ENCODE results near the gene TARS2. TPM values are rescaled to one million over a fixed set of nuclear protein-coding genes. Genes with fewer than 3 reads are reported as not detected.

Gene TARS2
- total and polyA plus RNA-seq, 10 of the 15 experiments (the other 5 are each of a cell fraction or from before 2014, with no cell fraction given) = 11.0 to 51.8 (median 45.2) TPM

- TF ChIP-seq IRF5 (IDR thresholded peaks at IDR 0.05; ENCODE audit: borderline replicate concordance) = no peak
- no peak for TF ChIP-seq NFYA (IDR thresholded peaks at IDR 0.05; ENCODE audit: borderline replicate concordance, low read depth, low read length)
- TF ChIP-seq SMAD1 (IDR thresholded peaks at IDR 0.05; ENCODE audit: low read depth, partially characterized antibody) = no peak
- no peak for TF ChIP-seq BMI1 (IDR thresholded peaks at IDR 0.05; ENCODE audit: borderline replicate concordance)
- no peak for TF ChIP-seq HCFC1 (IDR thresholded peaks at IDR 0.05; ENCODE audit: low read length)
- TF ChIP-seq SMAD5 (IDR thresholded peaks at IDR 0.05; ENCODE audit: low read depth) = no peak
- TF ChIP-seq, protein P1, sequence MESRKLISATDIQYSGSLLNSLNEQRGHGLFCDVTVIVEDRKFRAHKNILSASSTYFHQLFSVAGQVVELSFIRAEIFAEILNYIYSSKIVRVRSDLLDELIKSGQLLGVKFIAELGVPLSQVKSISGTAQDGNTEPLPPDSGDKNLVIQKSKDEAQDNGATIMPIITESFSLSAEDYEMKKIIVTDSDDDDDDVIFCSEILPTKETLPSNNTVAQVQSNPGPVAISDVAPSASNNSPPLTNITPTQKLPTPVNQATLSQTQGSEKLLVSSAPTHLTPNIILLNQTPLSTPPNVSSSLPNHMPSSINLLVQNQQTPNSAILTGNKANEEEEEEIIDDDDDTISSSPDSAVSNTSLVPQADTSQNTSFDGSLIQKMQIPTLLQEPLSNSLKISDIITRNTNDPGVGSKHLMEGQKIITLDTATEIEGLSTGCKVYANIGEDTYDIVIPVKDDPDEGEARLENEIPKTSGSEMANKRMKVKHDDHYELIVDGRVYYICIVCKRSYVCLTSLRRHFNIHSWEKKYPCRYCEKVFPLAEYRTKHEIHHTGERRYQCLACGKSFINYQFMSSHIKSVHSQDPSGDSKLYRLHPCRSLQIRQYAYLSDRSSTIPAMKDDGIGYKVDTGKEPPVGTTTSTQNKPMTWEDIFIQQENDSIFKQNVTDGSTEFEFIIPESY (IDR thresholded peaks at IDR 0.05) = no peak
- no peak for TF ChIP-seq ZNF687 (IDR thresholded peaks at IDR 0.05)
- TF ChIP-seq CBX5 (IDR thresholded peaks at IDR 0.05; ENCODE audit: low read depth) = no peak
- TF ChIP-seq, protein P2, sequence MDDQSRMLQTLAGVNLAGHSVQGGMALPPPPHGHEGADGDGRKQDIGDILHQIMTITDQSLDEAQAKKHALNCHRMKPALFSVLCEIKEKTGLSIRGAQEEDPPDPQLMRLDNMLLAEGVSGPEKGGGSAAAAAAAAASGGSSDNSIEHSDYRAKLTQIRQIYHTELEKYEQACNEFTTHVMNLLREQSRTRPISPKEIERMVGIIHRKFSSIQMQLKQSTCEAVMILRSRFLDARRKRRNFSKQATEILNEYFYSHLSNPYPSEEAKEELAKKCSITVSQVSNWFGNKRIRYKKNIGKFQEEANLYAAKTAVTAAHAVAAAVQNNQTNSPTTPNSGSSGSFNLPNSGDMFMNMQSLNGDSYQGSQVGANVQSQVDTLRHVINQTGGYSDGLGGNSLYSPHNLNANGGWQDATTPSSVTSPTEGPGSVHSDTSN (IDR thresholded peaks at IDR 0.05; ENCODE audit: insufficient replicate concordance, low read depth, low read length) = peak; percentile 93
- no peak for TF ChIP-seq GABPA (IDR thresholded peaks at IDR 0.05; ENCODE audit: low read depth)
- TF ChIP-seq MEF2A (IDR thresholded peaks at IDR 0.05; ENCODE audit: insufficient read depth, low read depth, low read length) = 0 out of 2 replicates have a peak, but pooled peaks have one; percentile 10
- no peak for TF ChIP-seq SREBF1 (IDR thresholded peaks at IDR 0.05; ENCODE audit: low read length)
- TF ChIP-seq BACH1 (IDR thresholded peaks at IDR 0.05; ENCODE audit: borderline replicate concordance) = no peak
- no peak for TF ChIP-seq CHD1 (IDR thresholded peaks at IDR 0.05; ENCODE audit: low read depth, low read length)
- no peak for TF ChIP-seq RCOR1 (conservative IDR thresholded peaks at IDR 0.05; ENCODE audit: low read depth, low read length)
- TF ChIP-seq POLR2A (IDR thresholded peaks at IDR 0.05; ENCODE audit: low read depth, low read length) = peak; percentile 70
- peak; percentile 60; the same call in 1 of the 2 replicates for TF ChIP-seq GATAD2B (conservative IDR thresholded peaks at IDR 0.05; ENCODE audit: low read depth)
- no peak for TF ChIP-seq HDAC6 (IDR thresholded peaks at IDR 0.05; ENCODE audit: unreplicated experiment)
- TF ChIP-seq ETV6 (conservative IDR thresholded peaks at IDR 0.05 in 1 of 2, IDR thresholded peaks at IDR 0.05 in 1 of 2; ENCODE audit: borderline replicate concordance in 1 of 2, low read depth in 1 of 2) = no peak
- TF ChIP-seq ASH2L (IDR thresholded peaks at IDR 0.05; ENCODE audit: borderline replicate concordance, low read depth) = no peak
- no peak for TF ChIP-seq FOXK2 (IDR thresholded peaks at IDR 0.05)
- no peak for TF ChIP-seq SREBF2 (IDR thresholded peaks at IDR 0.05; ENCODE audit: low read length)
Measured at GRCh38 chr1:150515328-150516049, 28.3 kb downstream of the TARS2 start, which contains the start of gene FALEC (continued).

All from GM12878 (cell line).